Measurements from ENCODE around the gene LETM1. TPM values are rescaled to one million over a fixed set of nuclear protein-coding genes. Genes with fewer than 3 reads are reported as not detected.

The LETM1 gene
- total and polyA plus RNA-seq, 2 experiments from 2014 or later = 23.3 to 68.9 TPM

DNA sequence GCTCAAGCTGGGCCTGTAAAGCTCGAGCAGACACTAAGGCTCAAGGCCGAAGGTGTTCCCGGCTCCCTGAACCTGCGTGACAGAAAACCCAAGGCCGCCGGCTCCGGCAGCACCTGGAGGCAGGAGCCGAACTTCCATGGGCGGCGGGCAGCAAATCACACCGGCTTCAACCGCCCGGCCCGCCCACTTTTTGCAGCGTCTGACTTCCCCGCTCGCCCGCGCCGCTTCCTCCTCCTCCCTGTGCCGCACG, 14.3 kb upstream of the LETM1 start:
- H3F3A ChIP-seq (replicated peaks; ENCODE audit: low read depth) = peaks cover 16% of the 10 kb centered on the region
- 0 out of 2 replicates have a peak overlapping the region, but pooled peaks have one; percentile 50 for H3K27ac ChIP-seq (ENCODE audit: low read depth)
- peaks cover 32% of the 10 kb centered on the region for H4K20me1 ChIP-seq (replicated peaks; ENCODE audit: insufficient read depth)
- H3K4me3 Mint-ChIP-seq = peak overlapping the region; percentile 87
- ATAC-seq (peak; percentile 81), DNase-seq (ENCODE audit: low spot score) (peak; percentile 96)
- H3K79me2 ChIP-seq (replicated peaks; ENCODE audit: insufficient read depth) = peaks cover 33% of the 10 kb centered on the region
- no peak for TF ChIP-seq ZNF114 (CRISPR knock-in tag; IDR thresholded peaks at IDR 0.05)
- no peak for TF ChIP-seq NANOG (IDR thresholded peaks at IDR 0.05; ENCODE audit: borderline replicate concordance)
- TF ChIP-seq JUNB (IDR thresholded peaks at IDR 0.05; ENCODE audit: unreplicated experiment) = no peak
- TF ChIP-seq STAT1 (IDR thresholded peaks at IDR 0.05; ENCODE audit: unreplicated experiment) = no peak
- TF ChIP-seq POLR2AphosphoS5 (IDR thresholded peaks at IDR 0.05; ENCODE audit: low read depth) = no peak
- TF ChIP-seq EZH2phosphoT487 (IDR thresholded peaks at IDR 0.05; ENCODE audit: unreplicated experiment) = no peak
- TF ChIP-seq, protein P1, sequence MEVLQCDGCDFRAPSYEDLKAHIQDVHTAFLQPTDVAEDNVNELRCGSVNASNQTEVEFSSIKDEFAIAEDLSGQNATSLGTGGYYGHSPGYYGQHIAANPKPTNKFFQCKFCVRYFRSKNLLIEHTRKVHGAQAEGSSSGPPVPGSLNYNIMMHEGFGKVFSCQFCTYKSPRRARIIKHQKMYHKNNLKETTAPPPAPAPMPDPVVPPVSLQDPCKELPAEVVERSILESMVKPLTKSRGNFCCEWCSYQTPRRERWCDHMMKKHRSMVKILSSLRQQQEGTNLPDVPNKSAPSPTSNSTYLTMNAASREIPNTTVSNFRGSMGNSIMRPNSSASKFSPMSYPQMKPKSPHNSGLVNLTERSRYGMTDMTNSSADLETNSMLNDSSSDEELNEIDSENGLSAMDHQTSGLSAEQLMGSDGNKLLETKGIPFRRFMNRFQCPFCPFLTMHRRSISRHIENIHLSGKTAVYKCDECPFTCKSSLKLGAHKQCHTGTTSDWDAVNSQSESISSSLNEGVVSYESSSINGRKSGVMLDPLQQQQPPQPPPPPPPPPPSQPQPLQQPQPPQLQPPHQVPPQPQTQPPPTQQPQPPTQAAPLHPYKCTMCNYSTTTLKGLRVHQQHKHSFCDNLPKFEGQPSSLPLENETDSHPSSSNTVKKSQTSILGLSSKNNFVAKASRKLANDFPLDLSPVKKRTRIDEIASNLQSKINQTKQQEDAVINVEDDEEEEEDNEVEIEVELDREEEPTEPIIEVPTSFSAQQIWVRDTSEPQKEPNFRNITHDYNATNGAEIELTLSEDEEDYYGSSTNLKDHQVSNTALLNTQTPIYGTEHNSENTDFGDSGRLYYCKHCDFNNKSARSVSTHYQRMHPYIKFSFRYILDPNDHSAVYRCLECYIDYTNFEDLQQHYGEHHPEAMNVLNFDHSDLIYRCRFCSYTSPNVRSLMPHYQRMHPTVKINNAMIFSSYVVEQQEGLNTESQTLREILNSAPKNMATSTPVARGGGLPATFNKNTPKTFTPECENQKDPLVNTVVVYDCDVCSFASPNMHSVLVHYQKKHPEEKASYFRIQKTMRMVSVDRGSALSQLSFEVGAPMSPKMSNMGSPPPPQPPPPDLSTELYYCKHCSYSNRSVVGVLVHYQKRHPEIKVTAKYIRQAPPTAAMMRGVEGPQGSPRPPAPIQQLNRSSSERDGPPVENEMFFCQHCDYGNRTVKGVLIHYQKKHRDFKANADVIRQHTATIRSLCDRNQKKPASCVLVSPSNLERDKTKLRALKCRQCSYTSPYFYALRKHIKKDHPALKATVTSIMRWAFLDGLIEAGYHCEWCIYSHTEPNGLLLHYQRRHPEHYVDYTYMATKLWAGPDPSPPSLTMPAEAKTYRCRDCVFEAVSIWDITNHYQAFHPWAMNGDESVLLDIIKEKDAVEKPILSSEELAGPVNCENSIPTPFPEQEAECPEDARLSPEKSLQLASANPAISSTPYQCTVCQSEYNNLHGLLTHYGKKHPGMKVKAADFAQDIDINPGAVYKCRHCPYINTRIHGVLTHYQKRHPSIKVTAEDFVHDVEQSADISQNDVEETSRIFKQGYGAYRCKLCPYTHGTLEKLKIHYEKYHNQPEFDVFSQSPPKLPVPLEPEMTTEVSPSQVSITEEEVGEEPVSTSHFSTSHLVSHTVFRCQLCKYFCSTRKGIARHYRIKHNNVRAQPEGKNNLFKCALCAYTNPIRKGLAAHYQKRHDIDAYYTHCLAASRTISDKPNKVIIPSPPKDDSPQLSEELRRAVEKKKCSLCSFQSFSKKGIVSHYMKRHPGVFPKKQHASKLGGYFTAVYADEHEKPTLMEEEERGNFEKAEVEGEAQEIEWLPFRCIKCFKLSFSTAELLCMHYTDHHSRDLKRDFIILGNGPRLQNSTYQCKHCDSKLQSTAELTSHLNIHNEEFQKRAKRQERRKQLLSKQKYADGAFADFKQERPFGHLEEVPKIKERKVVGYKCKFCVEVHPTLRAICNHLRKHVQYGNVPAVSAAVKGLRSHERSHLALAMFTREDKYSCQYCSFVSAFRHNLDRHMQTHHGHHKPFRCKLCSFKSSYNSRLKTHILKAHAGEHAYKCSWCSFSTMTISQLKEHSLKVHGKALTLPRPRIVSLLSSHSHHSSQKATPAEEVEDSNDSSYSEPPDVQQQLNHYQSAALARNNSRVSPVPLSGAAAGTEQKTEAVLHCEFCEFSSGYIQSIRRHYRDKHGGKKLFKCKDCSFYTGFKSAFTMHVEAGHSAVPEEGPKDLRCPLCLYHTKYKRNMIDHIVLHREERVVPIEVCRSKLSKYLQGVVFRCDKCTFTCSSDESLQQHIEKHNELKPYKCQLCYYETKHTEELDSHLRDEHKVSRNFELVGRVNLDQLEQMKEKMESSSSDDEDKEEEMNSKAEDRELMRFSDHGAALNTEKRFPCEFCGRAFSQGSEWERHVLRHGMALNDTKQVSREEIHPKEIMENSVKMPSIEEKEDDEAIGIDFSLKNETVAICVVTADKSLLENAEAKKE (CRISPR knock-in tag; IDR thresholded peaks at IDR 0.05) = no peak
- TF ChIP-seq, protein P2, sequence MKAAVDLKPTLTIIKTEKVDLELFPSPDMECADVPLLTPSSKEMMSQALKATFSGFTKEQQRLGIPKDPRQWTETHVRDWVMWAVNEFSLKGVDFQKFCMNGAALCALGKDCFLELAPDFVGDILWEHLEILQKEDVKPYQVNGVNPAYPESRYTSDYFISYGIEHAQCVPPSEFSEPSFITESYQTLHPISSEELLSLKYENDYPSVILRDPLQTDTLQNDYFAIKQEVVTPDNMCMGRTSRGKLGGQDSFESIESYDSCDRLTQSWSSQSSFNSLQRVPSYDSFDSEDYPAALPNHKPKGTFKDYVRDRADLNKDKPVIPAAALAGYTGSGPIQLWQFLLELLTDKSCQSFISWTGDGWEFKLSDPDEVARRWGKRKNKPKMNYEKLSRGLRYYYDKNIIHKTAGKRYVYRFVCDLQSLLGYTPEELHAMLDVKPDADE (IDR thresholded peaks at IDR 0.05) = no peak
- TF ChIP-seq ZNF331 (CRISPR knock-in tag; IDR thresholded peaks at IDR 0.05; ENCODE audit: low read depth) = no peak
- no peak for TF ChIP-seq EZH2 (IDR thresholded peaks at IDR 0.05; ENCODE audit: low read depth, unreplicated experiment)
- TF ChIP-seq, protein P3, sequence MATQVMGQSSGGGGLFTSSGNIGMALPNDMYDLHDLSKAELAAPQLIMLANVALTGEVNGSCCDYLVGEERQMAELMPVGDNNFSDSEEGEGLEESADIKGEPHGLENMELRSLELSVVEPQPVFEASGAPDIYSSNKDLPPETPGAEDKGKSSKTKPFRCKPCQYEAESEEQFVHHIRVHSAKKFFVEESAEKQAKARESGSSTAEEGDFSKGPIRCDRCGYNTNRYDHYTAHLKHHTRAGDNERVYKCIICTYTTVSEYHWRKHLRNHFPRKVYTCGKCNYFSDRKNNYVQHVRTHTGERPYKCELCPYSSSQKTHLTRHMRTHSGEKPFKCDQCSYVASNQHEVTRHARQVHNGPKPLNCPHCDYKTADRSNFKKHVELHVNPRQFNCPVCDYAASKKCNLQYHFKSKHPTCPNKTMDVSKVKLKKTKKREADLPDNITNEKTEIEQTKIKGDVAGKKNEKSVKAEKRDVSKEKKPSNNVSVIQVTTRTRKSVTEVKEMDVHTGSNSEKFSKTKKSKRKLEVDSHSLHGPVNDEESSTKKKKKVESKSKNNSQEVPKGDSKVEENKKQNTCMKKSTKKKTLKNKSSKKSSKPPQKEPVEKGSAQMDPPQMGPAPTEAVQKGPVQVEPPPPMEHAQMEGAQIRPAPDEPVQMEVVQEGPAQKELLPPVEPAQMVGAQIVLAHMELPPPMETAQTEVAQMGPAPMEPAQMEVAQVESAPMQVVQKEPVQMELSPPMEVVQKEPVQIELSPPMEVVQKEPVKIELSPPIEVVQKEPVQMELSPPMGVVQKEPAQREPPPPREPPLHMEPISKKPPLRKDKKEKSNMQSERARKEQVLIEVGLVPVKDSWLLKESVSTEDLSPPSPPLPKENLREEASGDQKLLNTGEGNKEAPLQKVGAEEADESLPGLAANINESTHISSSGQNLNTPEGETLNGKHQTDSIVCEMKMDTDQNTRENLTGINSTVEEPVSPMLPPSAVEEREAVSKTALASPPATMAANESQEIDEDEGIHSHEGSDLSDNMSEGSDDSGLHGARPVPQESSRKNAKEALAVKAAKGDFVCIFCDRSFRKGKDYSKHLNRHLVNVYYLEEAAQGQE (IDR thresholded peaks at IDR 0.05; ENCODE audit: unreplicated experiment) = no peak
- TF ChIP-seq, protein P4, sequence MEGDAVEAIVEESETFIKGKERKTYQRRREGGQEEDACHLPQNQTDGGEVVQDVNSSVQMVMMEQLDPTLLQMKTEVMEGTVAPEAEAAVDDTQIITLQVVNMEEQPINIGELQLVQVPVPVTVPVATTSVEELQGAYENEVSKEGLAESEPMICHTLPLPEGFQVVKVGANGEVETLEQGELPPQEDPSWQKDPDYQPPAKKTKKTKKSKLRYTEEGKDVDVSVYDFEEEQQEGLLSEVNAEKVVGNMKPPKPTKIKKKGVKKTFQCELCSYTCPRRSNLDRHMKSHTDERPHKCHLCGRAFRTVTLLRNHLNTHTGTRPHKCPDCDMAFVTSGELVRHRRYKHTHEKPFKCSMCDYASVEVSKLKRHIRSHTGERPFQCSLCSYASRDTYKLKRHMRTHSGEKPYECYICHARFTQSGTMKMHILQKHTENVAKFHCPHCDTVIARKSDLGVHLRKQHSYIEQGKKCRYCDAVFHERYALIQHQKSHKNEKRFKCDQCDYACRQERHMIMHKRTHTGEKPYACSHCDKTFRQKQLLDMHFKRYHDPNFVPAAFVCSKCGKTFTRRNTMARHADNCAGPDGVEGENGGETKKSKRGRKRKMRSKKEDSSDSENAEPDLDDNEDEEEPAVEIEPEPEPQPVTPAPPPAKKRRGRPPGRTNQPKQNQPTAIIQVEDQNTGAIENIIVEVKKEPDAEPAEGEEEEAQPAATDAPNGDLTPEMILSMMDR (conservative IDR thresholded peaks at IDR 0.05; ENCODE audit: low read depth in 2 of 2) = no peak
- TF ChIP-seq CREB1 (CRISPR knock-in tag; IDR thresholded peaks at IDR 0.05; ENCODE audit: low read depth) = no peak
- H3K4me2 ChIP-seq = peak overlapping the region; percentile 84
- peaks cover 2% of the 10 kb centered on the region; the same call in 1 of the 3 replicates for H3K36me3 Mint-ChIP-seq (ENCODE audit: low read depth)
- H3K4me3 ChIP-seq = peak overlapping the region; percentile 57
- H3K36me3 ChIP-seq (ENCODE audit: insufficient read depth) = no peaks in the 10 kb centered on the region
- H3K27ac Mint-ChIP-seq = no peak overlapping the region
- peaks cover 62% of the 10 kb centered on the region for H3K27me3 ChIP-seq (ENCODE audit: insufficient read depth)
- H2AFZ ChIP-seq = peak overlapping the region; percentile 95
- H3K9me3 Mint-ChIP-seq = no peaks in the 10 kb centered on the region
- peaks cover 52% of the 10 kb centered on the region for H3K27me3 Mint-ChIP-seq (ENCODE audit: insufficient read depth, low read depth, poor library complexity)
- H3K4me1 ChIP-seq (ENCODE audit: insufficient read depth) = peaks cover 27% of the 10 kb centered on the region
- H3K4me1 Mint-ChIP-seq = peaks cover 24% of the 10 kb centered on the region
- H3K9me2 ChIP-seq (ENCODE audit: insufficient read depth) = no peaks in the 10 kb centered on the region

Measured in GM23338 (cell line).